ENCODE data around the gene LIMS4.
"Not testable (repeated sequence)": the region's sequence is repeated elsewhere in the genome, so short reads cannot be mapped to it uniquely, and the experiment has no call there.

The LIMS4 gene

DNA sequence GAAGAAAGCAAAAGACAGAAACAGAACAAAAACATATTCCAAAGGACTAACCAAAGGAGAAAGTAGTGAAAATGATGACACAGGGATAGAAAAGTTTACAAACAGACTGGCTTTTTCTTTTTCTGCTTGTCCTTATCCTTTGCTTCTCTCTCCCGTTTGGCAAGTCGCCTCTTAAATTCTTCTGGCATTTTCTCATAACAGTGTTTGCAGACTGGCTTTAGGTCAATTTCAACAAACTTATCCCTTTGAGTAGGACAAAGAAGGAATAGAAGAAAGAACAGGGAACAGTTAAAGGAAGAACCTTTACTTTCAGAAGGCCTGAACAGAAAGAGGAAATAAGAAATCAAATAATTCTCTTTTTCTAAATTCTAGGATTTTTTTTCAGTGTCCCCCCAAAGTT is 26.0 kb downstream of the LIMS4 start:
- DNase-seq; H3K4me2 ChIP-seq (ENCODE audit: low read length); H3K27ac ChIP-seq (ENCODE audit: low read depth, low read length); H4K8ac ChIP-seq (ENCODE audit: low read depth, low read length); H2BK120ac ChIP-seq (ENCODE audit: low read depth, low read length); H4K5ac ChIP-seq (ENCODE audit: low read length); H2BK15ac ChIP-seq (replicated peaks; ENCODE audit: low read depth); H3K56ac ChIP-seq (ENCODE audit: low read length); H2AK5ac ChIP-seq (ENCODE audit: low read length); H3K4me1 ChIP-seq (ENCODE audit: control insufficient read depth, low read depth, low read length); H3K23ac ChIP-seq (ENCODE audit: low read length); H3K4me3 ChIP-seq (ENCODE audit: low read length); H3K18ac ChIP-seq (ENCODE audit: low read length); H3K27me3 ChIP-seq (ENCODE audit: insufficient read depth, low read length, poor library complexity); H3K79me1 ChIP-seq (ENCODE audit: low read length); H3K79me2 ChIP-seq (ENCODE audit: control insufficient read depth, insufficient read depth, low read length); H3K9ac ChIP-seq (ENCODE audit: low read length); H3K4ac ChIP-seq (ENCODE audit: low read depth, low read length); H2BK5ac ChIP-seq (ENCODE audit: low read length); H3K36me3 ChIP-seq (ENCODE audit: control insufficient read depth, insufficient read depth, low read length): not testable (repeated sequence)
- WGBS (ENCODE audit: extremely low coverage, insufficient coverage, low lambda C conversion rate) = no CpG with 5 or more reads among the region's 2 CpGs

DNA sequence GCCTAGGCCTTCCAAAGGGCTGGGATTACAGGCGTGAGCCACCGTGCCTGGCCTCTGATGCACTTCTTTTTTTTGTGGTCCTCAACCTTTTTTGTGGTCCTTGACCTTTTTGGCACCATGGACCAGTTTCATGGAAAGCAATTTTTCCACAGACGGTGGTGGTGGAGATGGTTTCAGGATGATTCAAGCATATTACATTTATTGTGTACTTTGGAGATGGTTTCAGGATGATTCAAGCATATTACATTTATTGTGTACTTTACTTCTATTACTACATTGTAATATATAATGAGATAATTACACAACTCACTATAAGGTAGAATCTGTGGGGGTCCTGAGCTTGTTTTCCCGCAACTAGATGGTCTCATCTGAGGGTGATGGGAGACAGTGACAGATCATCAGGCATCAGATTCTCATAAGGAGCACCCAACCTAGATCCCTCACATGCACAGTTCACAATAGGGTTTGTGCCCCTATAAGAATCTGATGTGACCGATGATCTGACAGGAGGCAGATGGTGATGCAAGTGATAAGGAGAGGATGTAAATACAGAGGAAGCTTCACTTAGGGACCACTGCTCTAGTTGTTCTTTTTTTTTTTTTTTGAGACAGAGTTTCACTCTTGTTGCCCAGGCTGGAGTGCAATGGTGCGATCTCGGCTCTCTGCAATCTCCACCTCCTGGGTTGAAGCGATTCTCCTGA is 29.2 kb downstream of the LIMS4 start:
- H3K4me3 ChIP-seq (ENCODE audit: low read length) = not testable (repeated sequence)

DNA sequence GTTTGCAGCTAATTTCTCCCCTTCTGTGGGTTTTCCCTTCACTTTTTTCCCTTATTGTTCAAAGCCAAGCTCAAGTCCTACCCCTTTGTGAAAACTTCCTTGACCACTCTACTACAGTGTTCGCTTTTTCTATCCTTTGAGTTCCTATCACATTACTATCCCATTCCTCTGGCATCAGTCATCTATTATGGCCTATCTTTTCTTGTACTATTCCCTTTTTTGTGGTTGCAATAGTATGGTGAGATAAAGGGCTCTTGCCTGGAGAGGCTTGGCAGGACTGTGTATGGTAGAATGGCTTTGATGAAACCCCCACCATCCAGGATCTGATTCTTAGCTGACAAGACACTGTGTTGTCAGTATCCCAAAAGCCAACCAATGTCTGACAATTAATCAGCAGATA is 30.7 kb downstream of the LIMS4 start:
- not testable (repeated sequence) for H3K79me1 ChIP-seq (ENCODE audit: low read length); H4K8ac ChIP-seq (ENCODE audit: low read depth, low read length); H3K9ac ChIP-seq (ENCODE audit: low read length); H3K27ac ChIP-seq (ENCODE audit: low read depth, low read length); H3K4me1 ChIP-seq (ENCODE audit: control insufficient read depth, low read depth, low read length); H2AK5ac ChIP-seq (ENCODE audit: low read length); H3K23ac ChIP-seq (ENCODE audit: low read length); H3K4me3 ChIP-seq (ENCODE audit: low read length); H3K36me3 ChIP-seq (ENCODE audit: control insufficient read depth, insufficient read depth, low read length); H3K56ac ChIP-seq (ENCODE audit: low read length); H2BK15ac ChIP-seq (replicated peaks; ENCODE audit: low read depth); H2BK120ac ChIP-seq (ENCODE audit: low read depth, low read length); H3K27me3 ChIP-seq (ENCODE audit: insufficient read depth, low read length, poor library complexity); H3K4ac ChIP-seq (ENCODE audit: low read depth, low read length); H3K4me2 ChIP-seq (ENCODE audit: low read length); H3K18ac ChIP-seq (ENCODE audit: low read length); H3K79me2 ChIP-seq (ENCODE audit: control insufficient read depth, insufficient read depth, low read length); DNase-seq; H4K5ac ChIP-seq (ENCODE audit: low read length); H2BK5ac ChIP-seq (ENCODE audit: low read length)
- WGBS (ENCODE audit: extremely low coverage, insufficient coverage, low lambda C conversion rate) = no CpG with 5 or more reads among the region's 1 CpG

More for the DNA sequence above, 29.2 kb downstream of the LIMS4 start:
- H3K79me2 ChIP-seq (ENCODE audit: control insufficient read depth, insufficient read depth, low read length); H2BK120ac ChIP-seq (ENCODE audit: low read depth, low read length); H3K9ac ChIP-seq (ENCODE audit: low read length); H3K27me3 ChIP-seq (ENCODE audit: insufficient read depth, low read length, poor library complexity); H3K18ac ChIP-seq (ENCODE audit: low read length); H2BK15ac ChIP-seq (replicated peaks; ENCODE audit: low read depth); H3K4me1 ChIP-seq (ENCODE audit: control insufficient read depth, low read depth, low read length); H3K23ac ChIP-seq (ENCODE audit: low read length); H3K4ac ChIP-seq (ENCODE audit: low read depth, low read length); H3K56ac ChIP-seq (ENCODE audit: low read length); H4K8ac ChIP-seq (ENCODE audit: low read depth, low read length); H2BK5ac ChIP-seq (ENCODE audit: low read length); H3K4me2 ChIP-seq (ENCODE audit: low read length); DNase-seq; H3K36me3 ChIP-seq (ENCODE audit: control insufficient read depth, insufficient read depth, low read length); H2AK5ac ChIP-seq (ENCODE audit: low read length); H3K79me1 ChIP-seq (ENCODE audit: low read length); H4K5ac ChIP-seq (ENCODE audit: low read length); H3K27ac ChIP-seq (ENCODE audit: low read depth, low read length): not testable (repeated sequence)
- WGBS (ENCODE audit: extremely low coverage, insufficient coverage, low lambda C conversion rate) = no CpG with 5 or more reads among the region's 8 CpGs

DNA sequence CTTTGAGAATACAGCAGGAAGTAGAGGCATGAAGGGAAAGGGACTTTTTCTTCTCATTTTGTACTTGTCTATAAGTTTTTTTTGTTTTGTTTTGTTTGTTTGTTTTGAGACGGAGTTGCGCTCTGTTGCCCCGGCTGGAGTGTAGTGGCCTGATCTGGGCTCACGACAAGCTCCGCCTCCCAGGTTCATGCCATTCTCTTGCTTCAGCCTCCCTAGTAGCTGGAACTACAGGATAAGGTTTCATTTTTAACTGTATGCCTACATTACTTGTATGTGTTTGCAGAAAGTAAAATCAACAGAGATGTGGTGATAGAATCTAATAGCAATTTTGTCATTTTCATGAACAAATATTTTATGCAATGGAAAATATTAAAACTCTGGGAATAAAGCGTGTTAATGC is 38.1 kb downstream of the LIMS4 start:
- not testable (repeated sequence) for H3K9ac ChIP-seq (ENCODE audit: low read length); H4K8ac ChIP-seq (ENCODE audit: low read depth, low read length); H2BK15ac ChIP-seq (replicated peaks; ENCODE audit: low read depth); H4K5ac ChIP-seq (ENCODE audit: low read length); H3K79me1 ChIP-seq (ENCODE audit: low read length); H3K4ac ChIP-seq (ENCODE audit: low read depth, low read length); H3K4me3 ChIP-seq (ENCODE audit: low read length); H3K36me3 ChIP-seq (ENCODE audit: control insufficient read depth, insufficient read depth, low read length); H2BK5ac ChIP-seq (ENCODE audit: low read length); H3K4me2 ChIP-seq (ENCODE audit: low read length); H3K18ac ChIP-seq (ENCODE audit: low read length); H3K79me2 ChIP-seq (ENCODE audit: control insufficient read depth, insufficient read depth, low read length); H2BK120ac ChIP-seq (ENCODE audit: low read depth, low read length); H2AK5ac ChIP-seq (ENCODE audit: low read length); DNase-seq; H3K56ac ChIP-seq (ENCODE audit: low read length); H3K27ac ChIP-seq (ENCODE audit: low read depth, low read length); H3K4me1 ChIP-seq (ENCODE audit: control insufficient read depth, low read depth, low read length); H3K27me3 ChIP-seq (ENCODE audit: insufficient read depth, low read length, poor library complexity); H3K23ac ChIP-seq (ENCODE audit: low read length)
- WGBS (ENCODE audit: extremely low coverage, insufficient coverage, low lambda C conversion rate) = no CpG with 5 or more reads among the region's 6 CpGs

DNA sequence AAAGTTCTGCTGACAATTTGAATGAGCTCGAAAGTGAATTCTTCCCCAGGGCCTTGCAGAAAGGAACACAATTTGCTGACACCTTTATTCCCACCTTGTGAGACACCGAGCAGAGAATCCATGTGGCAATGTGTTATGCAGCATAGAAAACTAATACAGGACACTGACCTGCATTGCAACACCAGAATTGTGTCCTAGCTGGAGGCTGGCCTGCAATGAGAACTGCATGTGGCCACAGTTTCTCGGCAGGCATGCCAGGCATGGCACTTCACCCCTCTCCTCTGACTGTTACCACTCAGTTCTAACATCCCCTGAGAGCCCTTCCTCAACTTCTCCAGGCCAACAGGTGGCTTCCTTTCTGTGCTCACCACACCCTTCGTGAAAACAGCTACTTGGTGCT is 46.9 kb downstream of the LIMS4 start:
- not testable (repeated sequence) for H3K27ac ChIP-seq (ENCODE audit: low read depth, low read length); H4K5ac ChIP-seq (ENCODE audit: low read length); H3K36me3 ChIP-seq (ENCODE audit: control insufficient read depth, insufficient read depth, low read length); H3K79me1 ChIP-seq (ENCODE audit: low read length); H3K4me2 ChIP-seq (ENCODE audit: low read length); DNase-seq; H3K79me2 ChIP-seq (ENCODE audit: control insufficient read depth, insufficient read depth, low read length); H2AK5ac ChIP-seq (ENCODE audit: low read length); H4K8ac ChIP-seq (ENCODE audit: low read depth, low read length); H3K23ac ChIP-seq (ENCODE audit: low read length); H3K4ac ChIP-seq (ENCODE audit: low read depth, low read length); H2BK120ac ChIP-seq (ENCODE audit: low read depth, low read length); H3K27me3 ChIP-seq (ENCODE audit: insufficient read depth, low read length, poor library complexity); H2BK5ac ChIP-seq (ENCODE audit: low read length); H3K18ac ChIP-seq (ENCODE audit: low read length); H2BK15ac ChIP-seq (replicated peaks; ENCODE audit: low read depth); H3K4me3 ChIP-seq (ENCODE audit: low read length); H3K9ac ChIP-seq (ENCODE audit: low read length); H3K56ac ChIP-seq (ENCODE audit: low read length); H3K4me1 ChIP-seq (ENCODE audit: control insufficient read depth, low read depth, low read length)
- WGBS (ENCODE audit: extremely low coverage, insufficient coverage, low lambda C conversion rate) = no CpG with 5 or more reads among the region's 4 CpGs

DNA sequence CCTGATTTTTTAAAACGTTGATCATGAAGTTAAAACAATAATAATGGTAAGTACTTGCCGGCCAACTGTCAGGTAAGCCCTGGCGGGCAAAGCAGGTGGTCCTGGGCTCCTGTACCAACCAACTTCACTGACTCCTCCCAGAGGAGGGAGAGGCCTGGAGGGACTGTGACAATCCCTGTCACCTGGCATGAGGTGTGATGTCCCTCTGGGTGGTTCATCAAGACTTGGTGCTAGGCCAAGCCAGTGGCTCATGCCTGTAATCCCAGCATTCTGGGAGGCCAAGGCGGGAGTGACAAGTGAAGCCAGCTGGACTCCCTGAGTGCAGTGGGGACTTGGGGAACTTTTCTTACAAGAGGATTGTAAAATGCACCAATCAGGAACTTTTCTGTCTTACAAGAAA is 48.2 kb downstream of the LIMS4 start:
- DNase-seq; H3K56ac ChIP-seq (ENCODE audit: low read length); H3K23ac ChIP-seq (ENCODE audit: low read length); H3K4me1 ChIP-seq (ENCODE audit: control insufficient read depth, low read depth, low read length); H2BK120ac ChIP-seq (ENCODE audit: low read depth, low read length); H4K8ac ChIP-seq (ENCODE audit: low read depth, low read length); H2BK15ac ChIP-seq (replicated peaks; ENCODE audit: low read depth); H3K9ac ChIP-seq (ENCODE audit: low read length); H2BK5ac ChIP-seq (ENCODE audit: low read length); H3K4me3 ChIP-seq (ENCODE audit: low read length); H3K79me2 ChIP-seq (ENCODE audit: control insufficient read depth, insufficient read depth, low read length); H4K5ac ChIP-seq (ENCODE audit: low read length); H3K4ac ChIP-seq (ENCODE audit: low read depth, low read length); H3K36me3 ChIP-seq (ENCODE audit: control insufficient read depth, insufficient read depth, low read length); H3K4me2 ChIP-seq (ENCODE audit: low read length); H3K27me3 ChIP-seq (ENCODE audit: insufficient read depth, low read length, poor library complexity); H3K18ac ChIP-seq (ENCODE audit: low read length); H3K27ac ChIP-seq (ENCODE audit: low read depth, low read length); H3K79me1 ChIP-seq (ENCODE audit: low read length); H2AK5ac ChIP-seq (ENCODE audit: low read length): not testable (repeated sequence)
- WGBS (ENCODE audit: extremely low coverage, insufficient coverage, low lambda C conversion rate) = no CpG with 5 or more reads among the region's 4 CpGs

All from mesendoderm (in vitro differentiated cells).